CD4-positive, alpha-beta T cell treated with Interleukin-17A for 4 hours (primary cell): ENCODE measurements around the gene MYH14.
"Not testable (repeated sequence)": the region's sequence is repeated elsewhere in the genome, so short reads cannot be mapped to it uniquely, and the experiment has no call there.

Experiments used
- DNase-seq: peaks from one replicate; pipeline ENCODE4 v3.0.0-alpha.2; 2020; ENCODE audit warnings: mixed read lengths

Gene MYH14

DNA sequence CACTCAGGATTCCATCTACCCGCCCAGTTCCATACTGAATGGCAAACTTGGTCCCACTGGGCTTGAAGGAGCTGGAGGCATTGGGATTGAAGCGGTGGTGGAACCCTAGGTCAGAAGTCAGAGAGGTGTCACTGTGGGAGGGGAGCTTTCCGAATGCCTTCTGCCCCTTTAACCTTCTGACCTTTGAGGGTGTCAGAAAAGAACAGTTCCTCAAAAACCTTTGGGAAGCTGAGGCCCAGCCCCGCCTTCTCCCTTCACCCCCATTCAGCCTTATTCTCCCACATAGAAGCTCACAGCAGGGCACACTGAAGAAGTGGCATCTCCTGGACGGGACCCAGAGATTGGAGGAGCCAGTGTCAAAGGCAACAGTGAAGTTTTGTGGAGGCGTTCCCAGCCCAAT is 133.6 kb downstream of the MYH14 start:
- not testable (repeated sequence) for DNase-seq

DNA sequence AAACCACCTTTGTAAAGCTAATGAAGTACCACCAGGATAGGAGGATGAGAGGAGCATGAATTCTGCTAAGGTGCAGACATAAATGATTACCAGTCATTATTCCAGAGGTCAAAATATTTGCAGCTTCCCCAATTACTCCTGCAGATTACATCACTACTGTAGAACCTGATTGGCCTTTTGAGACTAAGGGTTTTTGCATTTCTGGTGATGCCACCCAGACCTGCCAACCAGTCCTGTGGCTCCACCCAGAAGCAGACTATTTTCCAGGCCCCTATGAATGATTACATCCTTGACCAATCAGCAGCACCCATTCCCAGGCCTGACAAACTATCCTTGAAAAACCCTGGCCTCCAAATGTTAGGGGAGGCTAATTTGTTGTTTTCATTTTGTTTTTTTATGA is 136.9 kb downstream of the MYH14 start:
- no peak for DNase-seq

DNA sequence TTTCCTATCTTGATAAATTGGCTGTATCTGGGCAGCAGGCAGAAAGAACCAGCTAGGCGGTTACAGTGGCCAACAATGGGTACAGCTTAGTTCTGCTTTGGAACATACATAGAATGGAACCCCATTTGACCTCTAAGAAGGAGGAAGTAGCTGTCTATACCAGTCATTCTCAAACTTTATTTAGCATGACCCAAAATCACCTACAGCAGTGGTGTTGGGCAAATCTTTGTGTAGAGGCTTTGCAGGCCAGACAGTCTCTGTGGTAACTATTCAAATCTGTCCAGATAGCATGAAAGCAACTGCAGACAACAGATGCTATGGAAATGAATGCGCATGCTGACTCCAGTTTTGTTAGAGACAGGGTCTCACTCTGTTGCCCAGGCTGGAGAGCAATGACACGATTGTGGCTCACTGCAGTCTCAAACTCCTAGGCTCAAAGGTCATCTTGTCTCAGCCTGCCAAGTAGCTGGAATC is 137.7 kb downstream of the MYH14 start:
- no peak for DNase-seq

DNA sequence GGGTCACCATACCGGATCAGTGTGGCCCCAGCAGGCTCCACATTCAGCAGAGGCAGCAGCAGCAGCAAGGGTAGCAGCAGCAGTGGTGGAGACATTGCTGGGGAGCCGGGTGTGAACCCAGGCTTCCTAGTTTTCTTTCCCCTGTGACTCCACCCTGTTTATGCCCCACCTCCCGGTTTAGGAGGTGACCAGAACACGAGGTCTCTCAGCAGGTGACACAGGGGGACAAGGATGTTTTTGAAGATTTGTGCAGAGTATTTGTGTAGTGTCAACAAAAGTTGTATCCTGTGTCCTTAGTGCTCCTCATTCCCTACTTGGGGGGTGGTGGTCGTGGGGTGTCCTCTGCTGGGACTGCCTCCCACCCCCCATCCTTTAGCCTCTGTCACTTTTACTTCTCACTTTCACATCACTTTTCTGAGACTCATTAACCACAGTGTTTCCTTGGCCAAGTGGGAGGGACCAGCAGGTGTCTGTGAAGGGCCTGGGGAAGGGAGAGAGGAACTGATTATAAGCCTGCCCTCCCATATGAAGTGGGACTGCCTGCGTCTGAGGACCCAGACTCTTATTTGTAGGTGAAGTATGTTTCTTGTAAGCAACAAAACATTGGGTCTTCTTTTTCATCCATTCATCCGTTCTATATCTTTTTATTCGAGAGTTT is 141.4 kb downstream of the MYH14 start:
- DNase-seq: no peak

DNA sequence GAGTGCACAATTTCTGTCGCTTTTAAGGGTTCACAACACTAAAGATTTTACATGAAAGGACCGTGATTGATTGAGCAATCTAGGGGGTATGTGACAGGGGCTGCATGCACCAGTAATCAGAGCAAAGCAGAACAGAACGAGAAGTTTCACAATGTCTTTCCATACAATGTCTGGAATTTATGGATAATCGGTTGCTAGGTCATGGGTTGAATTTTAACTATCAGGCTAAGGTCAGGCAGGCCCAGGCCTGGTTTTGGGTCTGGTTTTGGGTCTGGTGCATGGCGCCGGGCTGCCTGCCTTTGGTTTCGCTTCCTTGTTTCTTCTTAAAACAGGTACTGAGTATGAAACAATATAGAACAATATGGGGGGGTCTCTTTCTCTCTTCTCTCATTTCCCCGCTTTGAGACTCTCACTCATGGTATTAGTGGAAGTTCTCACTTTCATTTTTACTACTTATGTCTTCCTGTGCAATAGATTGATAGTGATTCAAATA is 143.7 kb downstream of the MYH14 start:
- DNase-seq: not testable (repeated sequence)

DNA sequence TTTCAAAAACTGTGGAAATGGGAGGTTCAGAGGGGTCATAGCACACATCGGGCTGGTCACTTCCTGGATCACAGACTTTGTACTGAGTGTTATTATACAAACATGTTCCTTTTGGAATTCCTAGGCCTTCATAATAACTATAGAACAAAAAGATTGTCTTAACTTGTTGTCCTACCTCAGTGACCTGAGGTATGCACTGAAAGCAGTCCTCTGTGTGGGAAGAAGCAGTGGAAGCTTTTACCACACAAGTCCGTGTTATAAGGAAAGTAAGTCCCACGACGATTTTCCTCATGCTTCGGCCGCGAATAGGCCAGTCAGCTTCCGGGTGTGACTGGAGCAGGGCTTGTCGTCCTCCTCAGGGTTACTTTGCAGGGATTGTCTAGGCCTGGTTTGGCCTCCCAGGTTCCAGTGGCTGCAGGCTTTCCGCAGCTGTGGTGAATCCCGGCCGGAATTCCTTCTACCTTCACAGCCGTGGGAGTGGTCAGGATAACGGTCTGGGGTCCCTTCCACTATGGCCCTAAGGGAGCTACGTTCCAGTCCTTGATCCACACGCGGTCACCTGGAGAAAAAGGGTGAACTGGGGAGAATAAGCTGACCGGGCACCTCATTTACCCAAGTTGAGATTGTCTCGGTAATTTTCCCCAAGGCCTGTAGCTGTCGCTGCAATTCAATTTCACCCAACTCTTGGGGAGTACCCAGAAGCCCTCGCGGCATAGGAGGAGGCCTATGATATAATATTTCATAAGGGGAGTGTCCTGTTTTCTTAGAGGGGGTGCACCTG is 146.0 kb downstream of the MYH14 start:
- no peak for DNase-seq

DNA sequence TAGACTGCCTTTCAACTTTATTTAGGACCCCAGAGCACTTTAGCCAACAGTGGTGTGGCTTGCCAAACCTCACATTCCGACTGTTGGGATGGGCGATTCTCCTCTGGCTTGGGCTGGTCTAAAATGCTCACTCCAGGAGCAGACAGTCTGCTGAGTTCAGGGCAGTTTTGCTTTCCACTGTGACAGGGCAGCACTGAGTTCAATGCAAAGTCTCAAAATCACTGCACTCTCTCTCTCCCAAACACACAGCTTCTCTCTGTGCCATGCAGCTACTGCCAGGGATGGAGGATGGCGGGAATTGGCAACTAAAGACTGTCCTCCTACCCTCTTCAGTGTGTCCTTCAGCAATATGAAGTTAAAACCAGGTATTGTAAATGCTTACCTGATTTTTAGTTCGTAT is 148.8 kb downstream of the MYH14 start:
- DNase-seq: no peak

DNA sequence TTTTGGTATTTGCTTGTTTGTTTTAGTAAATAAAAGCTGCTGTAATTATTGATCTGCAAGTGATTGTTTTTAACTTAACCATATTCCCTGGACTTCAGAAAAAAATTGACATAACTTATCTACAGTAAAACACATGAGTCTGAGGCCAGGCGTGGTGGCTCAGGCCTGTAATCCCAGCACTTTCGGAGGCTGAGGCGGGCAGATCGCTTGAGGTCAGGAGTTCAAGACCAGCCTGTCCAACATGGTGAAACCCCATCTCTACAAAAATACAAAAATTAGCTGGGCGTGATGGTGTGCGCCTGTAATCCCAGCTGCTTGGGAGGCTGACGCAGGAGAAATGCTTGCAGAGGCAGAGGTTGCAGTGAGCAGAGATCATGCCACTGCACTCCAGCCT is 150.1 kb downstream of the MYH14 start:
- not testable (repeated sequence) for DNase-seq

DNA sequence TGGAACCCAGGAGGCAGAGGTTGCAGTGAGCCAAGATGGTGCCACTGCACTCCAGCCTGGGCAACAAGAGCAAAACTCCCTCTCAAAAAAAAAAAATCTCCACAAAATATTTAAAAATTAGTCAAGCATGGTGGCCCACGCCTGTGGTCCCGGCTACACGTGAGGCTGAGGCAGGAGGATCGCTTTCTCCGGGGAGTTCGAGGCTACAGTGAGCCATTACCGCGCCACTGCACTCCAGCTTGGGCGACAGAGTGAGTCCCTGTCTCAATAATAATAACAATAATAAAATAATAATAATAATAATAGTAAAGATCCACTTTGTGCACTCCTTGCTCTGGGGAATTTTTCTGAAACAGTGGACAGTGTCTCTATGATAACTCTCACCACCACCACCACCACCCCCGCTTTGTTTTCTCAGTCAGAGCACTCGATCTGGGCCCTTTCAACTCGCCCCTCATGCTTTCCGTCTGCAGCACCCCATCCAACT is 153.3 kb downstream of the MYH14 start:
- DNase-seq: no peak

DNA sequence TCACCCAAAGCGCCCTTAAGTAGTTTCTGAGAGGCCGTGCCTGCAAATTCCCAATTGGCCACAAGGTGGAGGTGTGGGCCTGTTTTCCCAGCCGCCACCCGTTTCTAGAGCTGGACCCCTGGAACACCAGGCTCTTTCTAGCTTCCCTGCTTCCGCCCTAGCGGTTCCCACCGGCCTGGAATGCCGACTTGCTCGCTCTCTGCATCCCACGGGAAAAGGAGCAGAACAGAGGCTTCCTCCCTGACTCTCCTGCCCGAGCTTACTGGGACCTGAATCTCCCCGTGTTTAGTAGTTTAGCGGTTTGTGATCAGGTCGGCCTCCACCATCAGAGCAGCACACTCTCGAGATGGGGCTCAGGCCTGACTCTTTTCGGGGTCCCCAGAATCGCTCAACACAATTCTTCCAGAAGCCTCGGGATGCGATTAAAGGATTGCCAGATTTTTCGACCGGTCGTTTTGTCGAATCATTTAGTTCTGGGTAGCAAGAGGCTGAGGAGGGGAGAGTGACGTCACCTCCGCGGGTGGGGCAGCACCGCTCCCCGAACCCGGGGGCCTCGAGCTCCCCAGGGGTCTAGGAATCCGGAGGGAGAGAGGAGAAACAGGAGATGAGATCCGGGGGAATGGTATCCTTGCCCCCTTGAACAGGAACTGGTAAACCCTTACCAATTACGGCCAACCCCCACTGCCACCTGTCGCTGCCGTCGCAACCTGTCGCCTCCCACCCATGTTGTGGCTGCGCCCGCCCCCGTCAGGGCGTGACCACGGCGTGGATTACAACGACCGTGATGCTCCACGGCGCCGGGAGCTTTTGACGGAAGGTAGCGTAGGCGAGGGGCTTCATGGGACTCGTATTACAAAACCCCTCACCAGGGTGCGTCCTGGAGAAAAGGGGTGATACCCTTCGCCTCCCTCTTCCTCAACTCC is 154.0 kb downstream of the MYH14 start:
- DNase-seq: peak; percentile 91

DNA sequence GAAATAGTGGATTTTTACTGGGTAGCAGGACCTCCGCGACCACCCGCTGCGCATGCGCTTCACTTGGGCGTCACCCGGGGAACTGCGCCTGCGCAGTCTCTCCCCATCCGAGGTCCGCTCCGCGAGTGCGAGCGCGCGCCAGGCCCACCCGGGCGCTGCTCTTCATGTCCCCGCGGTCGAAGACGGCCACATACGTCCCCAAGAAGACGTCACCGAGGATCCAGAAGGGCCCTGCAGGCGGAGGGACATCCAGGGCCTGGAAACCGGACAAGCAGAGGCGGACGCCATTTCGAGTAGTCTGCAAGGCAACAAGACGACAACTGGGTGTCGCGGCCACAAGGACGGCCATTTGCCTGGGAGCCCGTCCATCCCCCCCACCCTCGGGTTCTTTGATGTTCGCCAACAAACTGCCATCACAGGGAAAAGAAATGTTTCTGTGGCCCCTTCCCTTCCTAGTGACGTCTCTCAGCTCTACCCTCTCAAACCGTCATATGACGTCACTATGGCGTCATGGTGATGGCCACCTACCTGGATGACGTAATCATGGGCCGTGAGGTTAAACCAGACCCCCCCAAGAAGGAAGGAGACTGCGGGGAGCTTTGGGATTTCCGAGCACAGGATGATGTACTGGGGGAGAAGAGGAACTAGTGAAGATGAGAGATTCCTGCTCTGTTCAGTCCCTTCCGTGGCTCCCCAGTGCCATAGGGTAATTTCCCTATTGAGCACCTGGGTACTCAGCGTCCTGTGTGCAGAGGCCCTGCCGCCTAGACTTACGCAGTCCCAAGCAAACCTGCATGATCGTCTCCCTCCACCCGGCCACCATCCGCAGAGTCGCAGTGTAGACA is 155.3 kb downstream of the MYH14 start:
- DNase-seq: peak; percentile 84

DNA sequence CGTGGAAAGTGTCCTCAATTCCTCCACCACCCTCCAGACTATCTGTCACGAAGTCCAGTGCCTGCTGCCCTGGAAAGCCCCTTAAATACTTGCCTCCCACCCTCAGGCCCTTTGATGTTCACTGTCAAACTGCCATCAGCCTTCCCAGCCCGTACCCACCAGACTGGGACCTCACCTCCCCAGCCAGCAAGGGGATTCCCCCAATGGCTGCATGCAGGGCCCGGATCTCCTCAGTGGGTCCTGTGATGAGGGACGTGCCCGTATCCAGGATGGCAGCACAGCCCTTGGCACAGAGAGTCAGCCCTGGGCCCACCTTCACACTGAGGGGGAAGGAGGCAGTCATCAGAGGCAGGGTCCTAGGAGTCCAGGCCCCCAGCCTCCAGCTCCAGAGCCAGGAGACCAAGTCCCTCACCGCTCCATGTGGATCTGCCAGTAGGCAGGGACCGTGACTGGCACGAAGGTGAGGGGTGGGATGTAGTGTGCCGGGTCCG is 156.0 kb downstream of the MYH14 start:
- no peak for DNase-seq
